ENCODE measurements around the gene CBLB.

The CBLB gene

DNA sequence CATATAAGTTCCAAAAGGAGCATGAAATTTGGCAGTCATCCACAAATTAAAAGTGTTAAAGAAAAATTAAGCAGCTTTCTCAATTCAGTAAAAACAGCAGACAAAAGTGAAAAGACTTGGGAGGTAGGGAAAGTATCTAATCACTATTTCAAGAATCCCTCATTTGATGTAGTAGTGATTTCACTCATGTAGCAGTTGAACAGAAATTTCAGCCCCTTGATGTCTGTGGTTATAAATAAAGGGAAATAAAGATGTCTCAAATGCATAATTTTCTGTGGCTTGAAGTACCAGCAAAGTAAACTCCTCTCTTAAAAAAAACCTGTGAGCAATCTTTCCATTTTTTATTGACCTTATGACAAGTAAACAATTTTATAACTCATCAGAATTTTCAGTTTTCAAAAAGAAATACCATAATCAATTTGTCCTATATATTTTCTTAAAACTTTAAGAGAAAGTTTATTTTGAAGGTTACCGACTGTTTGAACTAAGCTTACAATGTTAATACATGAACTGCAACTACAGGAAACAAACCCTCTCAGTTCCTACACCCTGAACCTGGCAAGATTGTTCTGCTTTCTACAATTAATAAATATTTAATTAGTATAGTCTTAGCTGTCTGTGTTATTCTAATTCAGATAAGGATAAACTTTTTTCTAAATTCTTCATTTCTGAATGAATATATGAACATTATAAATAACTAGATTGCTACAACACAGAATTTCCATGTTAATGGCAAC, 94.2 kb downstream of the CBLB start:
- Histone ChIP-seq H2AFZ (ENCODE audit: low read length, unreplicated experiment) (no peak overlapping the region), H3K4me1 (ENCODE audit: control insufficient read depth, insufficient read depth, low read length, unreplicated experiment) (no peaks in the 10 kb centered on the region), H3K27me3 (ENCODE audit: insufficient read depth, low read length) (no peaks in the 10 kb centered on the region), H3K36me3 (ENCODE audit: insufficient read depth, low read length) (peaks cover 9% of the 10 kb centered on the region), H3K4me3 (ENCODE audit: low read depth, low read length) (no peak overlapping the region), H3K27ac (ENCODE audit: low read depth, low read length) (no peak overlapping the region), H3K79me2 (ENCODE audit: control insufficient read depth, insufficient read depth, low read length, unreplicated experiment) (peaks cover 14% of the 10 kb centered on the region)

DNA sequence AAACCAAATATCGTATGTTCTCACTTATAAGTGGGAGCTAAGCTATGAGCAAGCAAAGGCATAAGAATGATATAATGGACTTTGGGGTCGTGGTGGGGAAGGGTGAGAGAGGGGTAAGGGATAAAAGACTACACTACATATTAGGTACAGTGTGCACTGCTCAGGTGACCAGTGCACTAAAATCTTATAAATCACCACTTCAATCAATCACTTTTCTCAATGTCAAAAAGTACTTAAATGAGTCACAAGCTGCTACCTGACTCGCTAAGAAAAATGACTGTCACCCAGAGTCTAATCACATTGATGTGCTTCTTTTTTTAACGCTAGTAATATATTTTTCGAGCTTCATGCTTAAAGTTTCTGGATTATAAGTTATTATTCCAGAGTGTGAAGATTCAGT, 95.5 kb downstream of the CBLB start:
- Histone ChIP-seq H3K27me3 (ENCODE audit: insufficient read depth, low read length) (no peaks in the 10 kb centered on the region), H3K36me3 (ENCODE audit: insufficient read depth, low read length) (peaks cover 13% of the 10 kb centered on the region), H3K4me1 (ENCODE audit: control insufficient read depth, insufficient read depth, low read length, unreplicated experiment) (no peaks in the 10 kb centered on the region), H3K4me3 (ENCODE audit: low read depth, low read length) (no peak overlapping the region), H3K27ac (ENCODE audit: low read depth, low read length) (no peak overlapping the region), H3K79me2 (ENCODE audit: control insufficient read depth, insufficient read depth, low read length, unreplicated experiment) (peaks cover 14% of the 10 kb centered on the region), H2AFZ (ENCODE audit: low read length, unreplicated experiment) (no peak overlapping the region)

DNA sequence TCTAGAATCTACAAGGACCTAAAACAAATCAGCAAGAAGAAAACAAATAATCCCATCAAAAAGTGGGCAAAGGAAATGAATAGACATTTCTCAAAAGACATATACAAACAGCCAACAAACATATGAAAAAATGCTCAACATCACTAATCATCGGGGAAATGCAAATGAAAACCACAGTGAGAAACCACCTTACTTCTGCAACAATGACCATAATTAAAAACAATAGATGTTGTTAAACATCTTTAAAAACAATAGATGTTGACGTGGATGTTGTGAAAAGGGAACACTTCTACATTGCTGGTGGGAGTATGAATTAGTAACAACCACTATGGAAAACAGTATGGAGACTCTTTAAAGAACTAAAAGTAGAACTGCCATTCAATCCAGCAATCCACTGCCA, 96.2 kb downstream of the CBLB start:
- peaks cover 17% of the 10 kb centered on the region for H3K79me2 ChIP-seq (ENCODE audit: control insufficient read depth, insufficient read depth, low read length, unreplicated experiment)
- H3K27ac ChIP-seq (ENCODE audit: low read depth, low read length): no peak overlapping the region

DNA sequence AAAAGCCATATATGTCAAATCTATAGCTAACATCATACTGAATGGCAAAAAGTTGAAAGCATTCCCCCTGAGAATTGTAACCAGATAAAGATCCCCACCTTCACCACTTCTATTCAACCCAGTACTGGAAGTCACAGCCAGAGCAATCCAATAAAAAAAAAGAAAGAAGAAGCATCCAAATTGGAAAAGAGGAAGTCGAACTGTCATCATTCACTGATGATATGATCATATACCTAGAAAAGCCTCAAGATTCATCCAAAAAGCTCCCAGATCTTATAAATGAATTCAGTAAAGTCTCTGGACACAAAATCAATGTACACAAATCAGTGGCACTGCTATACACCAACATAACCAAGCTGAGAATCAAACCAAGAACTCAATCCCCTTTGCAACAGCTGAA, 97.4 kb downstream of the CBLB start:
- Histone ChIP-seq H3K27ac (ENCODE audit: low read depth, low read length) (no peak overlapping the region), H3K4me3 (ENCODE audit: low read depth, low read length) (no peak overlapping the region), H3K27me3 (ENCODE audit: insufficient read depth, low read length) (no peaks in the 10 kb centered on the region), H3K4me1 (ENCODE audit: control insufficient read depth, insufficient read depth, low read length, unreplicated experiment) (no peaks in the 10 kb centered on the region), H2AFZ (ENCODE audit: low read length, unreplicated experiment) (no peak overlapping the region), H3K79me2 (ENCODE audit: control insufficient read depth, insufficient read depth, low read length, unreplicated experiment) (peaks cover 17% of the 10 kb centered on the region), H3K36me3 (ENCODE audit: insufficient read depth, low read length) (peaks cover 10% of the 10 kb centered on the region; the same call in 1 of the 2 replicates)

More for the DNA sequence above, 96.2 kb downstream of the CBLB start:
- H2AFZ ChIP-seq (ENCODE audit: low read length, unreplicated experiment): no peak overlapping the region
- no peak overlapping the region for H3K4me3 ChIP-seq (ENCODE audit: low read depth, low read length)
- H3K36me3 ChIP-seq (ENCODE audit: insufficient read depth, low read length): peaks cover 10% of the 10 kb centered on the region; the same call in 1 of the 2 replicates
- no peaks in the 10 kb centered on the region for H3K27me3 ChIP-seq (ENCODE audit: insufficient read depth, low read length)
- no peaks in the 10 kb centered on the region for H3K4me1 ChIP-seq (ENCODE audit: control insufficient read depth, insufficient read depth, low read length, unreplicated experiment)

DNA sequence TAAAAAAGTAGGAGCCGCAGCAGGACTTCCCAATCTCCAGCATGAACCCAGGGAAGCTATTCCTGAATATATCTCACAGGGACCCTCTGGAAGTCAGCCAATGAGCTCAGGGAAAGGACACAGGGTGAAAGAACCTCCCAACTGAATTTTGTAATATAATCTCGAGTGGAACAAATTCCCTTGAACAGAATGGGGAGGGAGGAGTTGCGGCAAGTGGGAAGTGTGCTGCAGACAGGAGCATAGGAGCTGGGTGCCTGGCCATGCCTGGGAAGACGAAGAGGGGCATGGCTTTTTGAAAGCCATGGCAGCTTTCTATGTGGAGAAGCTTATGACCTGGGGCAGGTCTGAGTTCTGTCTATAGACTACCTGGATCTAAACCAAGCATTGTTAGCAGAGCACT, 98.4 kb downstream of the CBLB start:
- H3K4me3 ChIP-seq (ENCODE audit: low read depth, low read length): no peak overlapping the region
- peaks cover 24% of the 10 kb centered on the region for H3K79me2 ChIP-seq (ENCODE audit: control insufficient read depth, insufficient read depth, low read length, unreplicated experiment)
- no peak overlapping the region for H2AFZ ChIP-seq (ENCODE audit: low read length, unreplicated experiment)
- H3K4me1 ChIP-seq (ENCODE audit: control insufficient read depth, insufficient read depth, low read length, unreplicated experiment): no peaks in the 10 kb centered on the region
- H3K27ac ChIP-seq (ENCODE audit: low read depth, low read length): no peak overlapping the region
- H3K36me3 ChIP-seq (ENCODE audit: insufficient read depth, low read length): peaks cover 13% of the 10 kb centered on the region; the same call in 1 of the 2 replicates
- no peaks in the 10 kb centered on the region for H3K27me3 ChIP-seq (ENCODE audit: insufficient read depth, low read length)

DNA sequence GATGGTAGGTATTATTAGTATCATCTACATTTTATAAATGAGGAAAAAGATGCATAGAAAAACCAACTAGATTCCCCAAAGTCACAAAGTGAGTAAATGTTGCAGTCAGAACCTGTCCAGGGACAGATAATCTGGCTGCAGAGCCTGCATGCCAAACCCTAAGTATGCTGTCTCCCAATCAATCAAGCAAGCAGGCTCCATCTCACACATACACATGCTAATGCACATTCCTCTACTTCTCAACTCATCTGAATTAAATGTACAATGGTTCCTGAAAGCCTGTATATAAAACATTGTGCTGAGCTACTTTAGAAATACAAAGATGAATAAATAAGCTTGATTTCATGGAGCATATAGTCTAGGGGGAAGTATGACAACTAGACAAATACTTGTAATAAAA, 101.0 kb downstream of the CBLB start:
- Histone ChIP-seq H3K4me1 (ENCODE audit: control insufficient read depth, insufficient read depth, low read length, unreplicated experiment) (no peaks in the 10 kb centered on the region), H3K36me3 (ENCODE audit: insufficient read depth, low read length) (peaks cover 33% of the 10 kb centered on the region), H3K27ac (ENCODE audit: low read depth, low read length) (no peak overlapping the region), H2AFZ (ENCODE audit: low read length, unreplicated experiment) (no peak overlapping the region), H3K79me2 (ENCODE audit: control insufficient read depth, insufficient read depth, low read length, unreplicated experiment) (peaks cover 24% of the 10 kb centered on the region), H3K4me3 (ENCODE audit: low read depth, low read length) (no peak overlapping the region), H3K27me3 (ENCODE audit: insufficient read depth, low read length) (no peaks in the 10 kb centered on the region)

DNA sequence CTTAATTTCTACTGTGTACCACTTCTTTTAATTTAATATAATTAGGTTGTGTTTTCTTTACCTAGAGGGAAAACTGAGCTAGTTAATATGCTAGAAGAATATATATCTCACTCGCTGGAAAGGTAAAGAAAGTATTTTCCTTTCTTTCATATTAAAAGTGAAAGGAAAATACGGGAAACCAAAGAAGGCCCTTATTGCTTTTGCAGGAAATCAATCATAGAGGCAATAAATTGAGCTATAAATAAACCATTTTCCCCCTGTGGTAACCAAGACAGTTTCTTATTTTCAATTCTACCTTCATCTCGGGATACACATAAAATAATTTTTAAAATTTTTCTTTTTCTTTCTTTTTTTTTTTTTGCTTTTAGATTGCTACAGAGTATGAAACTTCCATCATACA, 101.6 kb downstream of the CBLB start:
- peaks cover 38% of the 10 kb centered on the region for H3K36me3 ChIP-seq (ENCODE audit: insufficient read depth, low read length)
- H3K27ac ChIP-seq (ENCODE audit: low read depth, low read length): no peak overlapping the region
- no peaks in the 10 kb centered on the region for H3K27me3 ChIP-seq (ENCODE audit: insufficient read depth, low read length)
- no peak overlapping the region for H3K4me3 ChIP-seq (ENCODE audit: low read depth, low read length)
- H2AFZ ChIP-seq (ENCODE audit: low read length, unreplicated experiment): no peak overlapping the region
- no peaks in the 10 kb centered on the region for H3K4me1 ChIP-seq (ENCODE audit: control insufficient read depth, insufficient read depth, low read length, unreplicated experiment)
- H3K79me2 ChIP-seq (ENCODE audit: control insufficient read depth, insufficient read depth, low read length, unreplicated experiment): peaks cover 24% of the 10 kb centered on the region

DNA sequence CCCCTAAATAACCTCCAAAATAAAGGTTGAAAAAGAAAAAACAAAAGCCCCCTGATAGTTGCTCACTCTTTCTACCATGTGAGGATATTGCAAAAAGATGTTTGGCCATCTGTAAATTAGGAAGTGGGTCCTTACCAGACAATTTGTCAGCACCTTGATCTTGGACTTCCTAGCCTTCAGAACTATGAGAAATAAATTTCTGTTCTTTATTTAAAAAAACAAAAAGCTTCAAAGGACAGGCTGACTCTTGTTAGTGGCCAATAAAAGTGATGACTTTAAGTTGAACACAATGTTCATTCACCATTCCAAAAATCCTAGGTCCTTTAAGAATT, 103.5 kb downstream of the CBLB start:
- Histone ChIP-seq H3K27ac (ENCODE audit: low read depth, low read length) (no peak overlapping the region), H3K36me3 (ENCODE audit: insufficient read depth, low read length) (peaks cover 54% of the 10 kb centered on the region), H3K79me2 (ENCODE audit: control insufficient read depth, insufficient read depth, low read length, unreplicated experiment) (peaks cover 15% of the 10 kb centered on the region), H3K27me3 (ENCODE audit: insufficient read depth, low read length) (no peaks in the 10 kb centered on the region), H3K4me1 (ENCODE audit: control insufficient read depth, insufficient read depth, low read length, unreplicated experiment) (no peaks in the 10 kb centered on the region), H3K4me3 (ENCODE audit: low read depth, low read length) (no peak overlapping the region), H2AFZ (ENCODE audit: low read length, unreplicated experiment) (no peak overlapping the region)

DNA sequence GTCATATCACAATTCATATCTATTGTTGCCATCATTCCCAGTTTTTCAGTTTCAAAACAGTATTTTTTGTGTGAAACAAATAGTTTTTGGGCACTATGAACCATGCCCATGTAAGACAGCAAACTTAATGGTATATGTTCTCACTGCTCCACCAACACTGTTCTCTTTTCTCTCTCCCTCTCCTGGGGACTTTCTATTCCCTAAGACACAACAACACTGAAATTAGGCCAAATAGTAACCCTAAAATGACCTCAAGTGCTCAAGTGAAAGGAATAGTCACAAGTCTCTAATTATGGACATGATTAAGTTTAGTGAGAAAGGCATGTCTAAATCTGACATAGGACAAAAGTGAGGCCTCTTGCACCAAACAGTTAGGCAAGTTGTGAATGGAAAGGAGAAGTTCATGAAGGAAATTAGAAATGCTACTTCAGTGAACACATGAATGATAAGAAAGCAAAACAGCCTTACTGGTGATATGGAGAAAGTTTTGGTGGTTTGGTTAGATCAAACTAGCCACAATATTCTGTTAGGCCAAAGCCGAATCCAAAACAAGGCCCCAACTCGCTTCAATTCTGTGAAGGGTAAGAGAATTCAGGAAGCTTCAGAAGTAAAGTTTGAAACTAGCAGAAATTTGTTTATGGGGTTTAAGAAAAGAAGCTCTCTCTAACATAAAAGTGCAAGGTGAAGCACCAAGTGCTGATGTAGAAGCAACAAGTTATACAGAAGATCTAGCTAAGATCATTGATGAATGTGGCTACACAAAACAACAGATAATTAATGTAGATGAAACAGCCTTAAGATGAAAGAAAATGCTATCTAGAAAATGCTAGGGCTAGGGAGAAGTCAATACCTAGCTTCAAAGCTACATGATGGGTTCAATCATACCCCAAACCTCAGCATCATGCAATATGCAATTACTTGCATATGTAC, 104.2 kb downstream of the CBLB start:
- Histone ChIP-seq H3K4me3 (ENCODE audit: low read depth, low read length) (no peak overlapping the region), H3K79me2 (ENCODE audit: control insufficient read depth, insufficient read depth, low read length, unreplicated experiment) (peaks cover 9% of the 10 kb centered on the region), H3K4me1 (ENCODE audit: control insufficient read depth, insufficient read depth, low read length, unreplicated experiment) (no peaks in the 10 kb centered on the region), H3K27me3 (ENCODE audit: insufficient read depth, low read length) (no peaks in the 10 kb centered on the region), H3K27ac (ENCODE audit: low read depth, low read length) (no peak overlapping the region), H3K36me3 (ENCODE audit: insufficient read depth, low read length) (peaks cover 54% of the 10 kb centered on the region), H2AFZ (ENCODE audit: low read length, unreplicated experiment) (no peak overlapping the region)

DNA sequence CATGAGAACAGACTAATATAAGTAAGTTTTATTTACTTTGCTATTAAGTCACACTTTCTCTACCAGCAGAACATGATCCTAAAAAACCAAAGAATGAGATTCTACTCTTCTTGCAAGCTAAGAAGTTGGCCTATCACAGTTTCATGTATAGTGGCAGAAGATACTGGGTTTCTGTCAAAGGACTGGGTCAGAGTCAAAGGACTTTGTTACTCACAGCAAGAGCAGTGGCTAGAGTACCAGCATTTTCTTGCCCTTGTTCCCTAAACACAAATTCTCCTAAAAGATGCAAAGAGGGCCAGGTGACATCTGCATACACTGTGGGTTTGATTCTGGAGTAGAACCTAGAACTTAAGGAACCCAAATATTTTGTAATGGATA, 105.2 kb downstream of the CBLB start:
- Histone ChIP-seq H3K27ac (ENCODE audit: low read depth, low read length) (no peak overlapping the region), H3K4me1 (ENCODE audit: control insufficient read depth, insufficient read depth, low read length, unreplicated experiment) (no peaks in the 10 kb centered on the region), H3K36me3 (ENCODE audit: insufficient read depth, low read length) (peaks cover 60% of the 10 kb centered on the region), H2AFZ (ENCODE audit: low read length, unreplicated experiment) (no peak overlapping the region), H3K79me2 (ENCODE audit: control insufficient read depth, insufficient read depth, low read length, unreplicated experiment) (peaks cover 9% of the 10 kb centered on the region), H3K4me3 (ENCODE audit: low read depth, low read length) (no peak overlapping the region), H3K27me3 (ENCODE audit: insufficient read depth, low read length) (no peaks in the 10 kb centered on the region)
